Measurements from ENCODE around the gene CES4A. TPM values are rescaled to one million over a fixed set of nuclear protein-coding genes. Genes with fewer than 3 reads are reported as not detected.

The CES4A gene
- total and polyA plus RNA-seq, 2 of the 13 experiments (the other 11 are each of a cell fraction or from before 2014, with no cell fraction given): 0.09 to 0.17 TPM

DNA sequence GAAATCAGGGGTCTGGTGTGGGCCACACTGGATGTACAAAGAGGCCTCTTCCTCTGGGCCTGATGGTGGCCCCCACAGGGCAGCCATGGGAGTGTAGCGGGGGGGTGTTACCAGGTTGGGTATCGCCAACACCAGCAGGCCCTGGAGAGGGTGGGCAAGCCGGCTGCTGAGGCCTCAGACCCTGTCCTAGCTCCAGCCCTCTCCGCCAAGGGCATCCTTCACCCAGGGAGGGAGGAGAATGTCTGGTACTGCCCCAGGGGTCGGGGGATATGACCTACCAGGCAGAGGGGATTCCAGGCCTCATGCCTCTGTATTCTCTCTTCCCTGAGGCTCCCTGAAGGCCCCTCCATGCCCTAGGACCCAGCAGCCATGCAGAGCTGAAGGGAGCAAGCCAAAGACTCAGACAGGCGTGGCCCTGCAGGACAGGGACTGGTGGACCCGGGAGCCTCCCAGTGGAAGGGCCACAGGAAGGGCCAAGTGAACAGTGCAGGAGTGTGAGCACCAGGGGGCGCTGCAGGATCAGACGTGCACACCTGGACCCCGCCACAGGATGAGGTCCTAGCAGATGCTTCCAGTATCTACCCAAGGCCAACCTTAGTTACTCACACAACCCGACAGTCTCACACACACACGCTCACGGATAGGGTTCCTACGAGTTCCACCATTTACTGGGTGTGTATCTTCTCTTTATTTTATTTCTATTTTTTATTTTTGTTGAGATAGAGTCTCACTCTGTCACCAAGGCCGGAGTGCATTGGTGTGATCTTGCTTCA, 10.9 kb upstream of the CES4A start (continued):
- TF ChIP-seq, protein P1, sequence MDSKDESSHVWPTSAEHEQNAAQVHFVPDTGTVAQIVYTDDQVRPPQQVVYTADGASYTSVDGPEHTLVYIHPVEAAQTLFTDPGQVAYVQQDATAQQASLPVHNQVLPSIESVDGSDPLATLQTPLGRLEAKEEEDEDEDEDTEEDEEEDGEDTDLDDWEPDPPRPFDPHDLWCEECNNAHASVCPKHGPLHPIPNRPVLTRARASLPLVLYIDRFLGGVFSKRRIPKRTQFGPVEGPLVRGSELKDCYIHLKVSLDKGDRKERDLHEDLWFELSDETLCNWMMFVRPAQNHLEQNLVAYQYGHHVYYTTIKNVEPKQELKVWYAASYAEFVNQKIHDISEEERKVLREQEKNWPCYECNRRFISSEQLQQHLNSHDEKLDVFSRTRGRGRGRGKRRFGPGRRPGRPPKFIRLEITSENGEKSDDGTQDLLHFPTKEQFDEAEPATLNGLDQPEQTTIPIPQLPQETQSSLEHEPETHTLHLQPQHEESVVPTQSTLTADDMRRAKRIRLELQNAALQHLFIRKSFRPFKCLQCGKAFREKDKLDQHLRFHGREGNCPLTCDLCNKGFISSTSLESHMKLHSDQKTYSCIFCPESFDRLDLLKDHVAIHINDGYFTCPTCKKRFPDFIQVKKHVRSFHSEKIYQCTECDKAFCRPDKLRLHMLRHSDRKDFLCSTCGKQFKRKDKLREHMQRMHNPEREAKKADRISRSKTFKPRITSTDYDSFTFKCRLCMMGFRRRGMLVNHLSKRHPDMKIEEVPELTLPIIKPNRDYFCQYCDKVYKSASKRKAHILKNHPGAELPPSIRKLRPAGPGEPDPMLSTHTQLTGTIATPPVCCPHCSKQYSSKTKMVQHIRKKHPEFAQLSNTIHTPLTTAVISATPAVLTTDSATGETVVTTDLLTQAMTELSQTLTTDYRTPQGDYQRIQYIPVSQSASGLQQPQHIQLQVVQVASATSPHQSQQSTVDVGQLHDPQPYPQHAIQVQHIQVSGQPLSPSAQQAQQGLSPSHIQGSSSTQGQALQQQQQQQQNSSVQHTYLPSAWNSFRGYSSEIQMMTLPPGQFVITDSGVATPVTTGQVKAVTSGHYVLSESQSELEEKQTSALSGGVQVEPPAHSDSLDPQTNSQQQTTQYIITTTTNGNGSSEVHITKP (CRISPR knock-in tag; IDR thresholded peaks at IDR 0.05; ENCODE audit: low read depth): peak; percentile 74; the same call in 1 of the 2 replicates
- peak; percentile 78 for TF ChIP-seq HDAC2 (CRISPR knock-in tag; IDR thresholded peaks at IDR 0.05)
- TF ChIP-seq, protein P2, sequence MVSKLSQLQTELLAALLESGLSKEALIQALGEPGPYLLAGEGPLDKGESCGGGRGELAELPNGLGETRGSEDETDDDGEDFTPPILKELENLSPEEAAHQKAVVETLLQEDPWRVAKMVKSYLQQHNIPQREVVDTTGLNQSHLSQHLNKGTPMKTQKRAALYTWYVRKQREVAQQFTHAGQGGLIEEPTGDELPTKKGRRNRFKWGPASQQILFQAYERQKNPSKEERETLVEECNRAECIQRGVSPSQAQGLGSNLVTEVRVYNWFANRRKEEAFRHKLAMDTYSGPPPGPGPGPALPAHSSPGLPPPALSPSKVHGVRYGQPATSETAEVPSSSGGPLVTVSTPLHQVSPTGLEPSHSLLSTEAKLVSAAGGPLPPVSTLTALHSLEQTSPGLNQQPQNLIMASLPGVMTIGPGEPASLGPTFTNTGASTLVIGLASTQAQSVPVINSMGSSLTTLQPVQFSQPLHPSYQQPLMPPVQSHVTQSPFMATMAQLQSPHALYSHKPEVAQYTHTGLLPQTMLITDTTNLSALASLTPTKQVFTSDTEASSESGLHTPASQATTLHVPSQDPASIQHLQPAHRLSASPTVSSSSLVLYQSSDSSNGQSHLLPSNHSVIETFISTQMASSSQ (IDR thresholded peaks at IDR 0.05; ENCODE audit: low read depth): no peak
- TF ChIP-seq, protein P2 (CRISPR knock-in tag; IDR thresholded peaks at IDR 0.05; ENCODE audit: borderline replicate concordance): no peak
- TF ChIP-seq SRY (CRISPR knock-in tag; IDR thresholded peaks at IDR 0.05): no peak; the same call in 1 of the 2 replicates
- TF ChIP-seq ZNF609 (CRISPR knock-in tag; IDR thresholded peaks at IDR 0.05; ENCODE audit: borderline replicate concordance): 0 out of 2 replicates have a peak, but pooled peaks have one; percentile 42
- TF ChIP-seq IRF2 (CRISPR knock-in tag; IDR thresholded peaks at IDR 0.05): peak; percentile 91
- TF ChIP-seq ZSCAN29 (CRISPR knock-in tag; conservative IDR thresholded peaks at IDR 0.05): peak; percentile 83
- peak; percentile 68 for TF ChIP-seq KAT8 (CRISPR knock-in tag; IDR thresholded peaks at IDR 0.05)
- TF ChIP-seq ZNF556 (CRISPR knock-in tag; IDR thresholded peaks at IDR 0.05; ENCODE audit: borderline replicate concordance): peak; percentile 69; the same call in 1 of the 2 replicates
- TF ChIP-seq ZNF788 (CRISPR knock-in tag; IDR thresholded peaks at IDR 0.05; ENCODE audit: borderline replicate concordance): peak; percentile 90
- peak; percentile 38; the same call in 1 of the 2 replicates for TF ChIP-seq KLF12 (CRISPR knock-in tag; IDR thresholded peaks at IDR 0.05; ENCODE audit: borderline replicate concordance)
- TF ChIP-seq ZNF337 (CRISPR knock-in tag; IDR thresholded peaks at IDR 0.05; ENCODE audit: borderline replicate concordance, low read depth): 0 out of 2 replicates have a peak, but pooled peaks have one; percentile 47
- TF ChIP-seq RAD21 (CRISPR knock-in tag; IDR thresholded peaks at IDR 0.05): peak; percentile 100
- no peak for TF ChIP-seq SRSF1 (optimal IDR thresholded peaks at IDR 0.05; ENCODE audit: low read depth, low read length)
